SH-SY5Y (cell line): ENCODE data around the gene NDC1.

Experiments used
- GATA2 ChIP-seq: IDR thresholded peaks from 2 replicates; pipeline ENCODE4 v1.6.1; 2011; ENCODE audit warnings: mild to moderate bottlenecking, low read depth, low read length
- GATA3 ChIP-seq: IDR thresholded peaks from 2 replicates; pipeline ENCODE4 v1.6.1; 2011; ENCODE audit warnings: low read depth, mild to moderate bottlenecking, low read length, moderate library complexity

Gene NDC1

GRCh38 chr1:53717025-53717804 is 120.9 kb downstream of the NDC1 start:
- no peak for TF ChIP-seq GATA3
- TF ChIP-seq GATA2 = no peak

GRCh38 chr1:53716150-53716549 is 121.9 kb downstream of the NDC1 start:
- TF ChIP-seq GATA2 (no peak), GATA3 (no peak)

- TF ChIP-seq GATA3 (no peak), GATA2 (no peak)
These were observed 122.6 kb downstream of the NDC1 start for GRCh38 chr1:53715478-53715877.
